ENCODE measurements around the gene CACNA1D.

- TF ChIP-seq CTCF (IDR thresholded peaks at IDR 0.05; ENCODE audit: insufficient read depth, low read length, poor library complexity, severe bottlenecking) (no peak), EZH2phosphoT487 (conservative IDR thresholded peaks at IDR 0.05; ENCODE audit: low read length) (no peak)
Measured at GRCh38 chr3:53820084-53820483, 325.7 kb downstream of the CACNA1D start.

Measured in SU-DHL-6 (cell line).